ENCODE measurements around the gene CLDN22. TPM values are rescaled to one million over a fixed set of nuclear protein-coding genes. Genes with fewer than 3 reads are reported as not detected.

CLDN22 gene
- total and polyA plus RNA-seq, 2 donors (not counting 1 experiment from before 2014, with no cell fraction given) = not detected

DNA sequence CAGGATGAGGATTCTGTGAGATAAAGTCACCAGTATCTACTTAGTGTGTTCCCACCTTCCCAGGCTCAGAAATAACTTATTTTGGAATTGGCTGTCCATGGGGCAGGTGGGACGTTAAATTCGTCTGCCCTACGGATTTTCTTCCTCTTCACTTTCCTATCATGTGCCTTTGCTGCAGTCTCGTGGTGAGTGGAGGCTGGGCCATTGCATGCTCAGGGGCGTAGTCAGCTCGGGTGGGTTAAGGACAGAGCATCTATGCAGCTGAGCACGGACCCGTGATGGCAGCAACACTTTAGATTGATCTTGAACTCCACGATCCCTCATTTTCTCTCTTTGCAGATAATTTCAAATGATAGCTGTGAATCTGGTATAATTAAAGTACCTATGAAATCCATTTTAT is 51.5 kb downstream of the CLDN22 start:
- CTCF ChIA-PET = no interaction called here
- ATAC-seq (ENCODE audit: low read depth) = no peak
- 98% methylated on average over 6 of the region's 9 CpGs for WGBS (ENCODE audit: insufficient coverage)
- Histone ChIP-seq H2AFZ (ENCODE audit: insufficient read depth, low read depth, low read length, poor library complexity, severe bottlenecking) (no peak overlapping the region), H3K9ac (ENCODE audit: low read length) (no peak overlapping the region), H3K4me2 (replicated peaks; ENCODE audit: low read depth, low read length, poor library complexity, severe bottlenecking) (no peak overlapping the region), H3K27me3 (replicated peaks in 1 of 4; ENCODE audit: control extremely low read depth in 1 of 4, control insufficient read depth in 3 of 4, insufficient read depth in 4 of 4, low read length in 3 of 4) (no peaks in the 10 kb centered on the region), H3K36me3 (replicated peaks in 1 of 2; ENCODE audit: control extremely low read depth in 1 of 2, control insufficient read depth in 1 of 2, extremely low read depth in 1 of 2, insufficient read depth in 2 of 2, low read length in 1 of 2) (no peaks in the 10 kb centered on the region), H3K4me1 (ENCODE audit: control insufficient read depth in 2 of 2, insufficient read depth in 2 of 2, low read length in 2 of 2) (no peaks in the 10 kb centered on the region), H3K27ac (ENCODE audit: low read length in 2 of 2) (no peak overlapping the region), H3K9me3 (ENCODE audit: control extremely low read depth in 1 of 3, control insufficient read depth in 2 of 3, insufficient read depth in 1 of 3, low read length in 2 of 3) (no peaks in the 10 kb centered on the region), H4K20me1 (ENCODE audit: control insufficient read depth, insufficient read depth, low read length, poor library complexity, severe bottlenecking) (no peaks in the 10 kb centered on the region), H3K4me3 (ENCODE audit: control extremely low read depth in 1 of 5, extremely low read depth in 1 of 5, insufficient read depth in 1 of 5, low read depth in 2 of 5, low read length in 4 of 5) (no peak overlapping the region), H3K79me2 (ENCODE audit: control insufficient read depth, insufficient read depth, low read length) (no peaks in the 10 kb centered on the region)
- Mint-ChIP-seq H3K4me3 (no peak overlapping the region), H3K27me3 (peaks cover 15% of the 10 kb centered on the region), H3K4me1 (no peaks in the 10 kb centered on the region), H3K9me3 (ENCODE audit: insufficient read depth) (no peaks in the 10 kb centered on the region), H3K27ac (no peak overlapping the region)
- no peak for DNase-seq
- no peak for TF ChIP-seq EZH2 (IDR thresholded peaks at IDR 0.05; ENCODE audit: borderline replicate concordance, insufficient read depth, low read depth, low read length, poor library complexity, severe bottlenecking)
- TF ChIP-seq, protein P1, sequence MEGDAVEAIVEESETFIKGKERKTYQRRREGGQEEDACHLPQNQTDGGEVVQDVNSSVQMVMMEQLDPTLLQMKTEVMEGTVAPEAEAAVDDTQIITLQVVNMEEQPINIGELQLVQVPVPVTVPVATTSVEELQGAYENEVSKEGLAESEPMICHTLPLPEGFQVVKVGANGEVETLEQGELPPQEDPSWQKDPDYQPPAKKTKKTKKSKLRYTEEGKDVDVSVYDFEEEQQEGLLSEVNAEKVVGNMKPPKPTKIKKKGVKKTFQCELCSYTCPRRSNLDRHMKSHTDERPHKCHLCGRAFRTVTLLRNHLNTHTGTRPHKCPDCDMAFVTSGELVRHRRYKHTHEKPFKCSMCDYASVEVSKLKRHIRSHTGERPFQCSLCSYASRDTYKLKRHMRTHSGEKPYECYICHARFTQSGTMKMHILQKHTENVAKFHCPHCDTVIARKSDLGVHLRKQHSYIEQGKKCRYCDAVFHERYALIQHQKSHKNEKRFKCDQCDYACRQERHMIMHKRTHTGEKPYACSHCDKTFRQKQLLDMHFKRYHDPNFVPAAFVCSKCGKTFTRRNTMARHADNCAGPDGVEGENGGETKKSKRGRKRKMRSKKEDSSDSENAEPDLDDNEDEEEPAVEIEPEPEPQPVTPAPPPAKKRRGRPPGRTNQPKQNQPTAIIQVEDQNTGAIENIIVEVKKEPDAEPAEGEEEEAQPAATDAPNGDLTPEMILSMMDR (IDR thresholded peaks at IDR 0.05) = no peak
- POLR2A ChIA-PET = no interaction called here
- intact Hi-C loops (cut with micrococcal nuclease) = no loop called here

Other genes starting within 250 kb of the CLDN22 start
- 0.32 and 1.6 TPM in 2 replicates for gene WWC2, start 221.0 kb downstream of the CLDN22 start, total RNA-seq
- 0.04 and 0.07 TPM in 2 replicates for gene WWC2, start 221.0 kb downstream of the CLDN22 start, polyA plus RNA-seq
- gene CLDN24, start 2.1 kb upstream of the CLDN22 start, total RNA-seq = not detected in 2 replicates
- not detected in 2 replicates for gene CLDN24, start 2.1 kb upstream of the CLDN22 start, polyA plus RNA-seq
- 36.0 and 42.6 TPM in 2 replicates for gene CDKN2AIP, start 124.4 kb upstream of the CLDN22 start, total RNA-seq
- gene CDKN2AIP, start 124.4 kb upstream of the CLDN22 start, polyA plus RNA-seq = 13.6 and 16.7 TPM in 2 replicates
- gene ING2, start 184.8 kb upstream of the CLDN22 start, total RNA-seq = 8.3 and 10.0 TPM in 2 replicates
- 7.8 and 10.2 TPM in 2 replicates for gene ING2, start 184.8 kb upstream of the CLDN22 start, polyA plus RNA-seq

All from B cell (primary cell).